Breast epithelium (tissue), 3 donors: Measurements from ENCODE around the gene MMS19.
"Not testable (repeated sequence)": the region's sequence is repeated elsewhere in the genome, so short reads cannot be mapped to it uniquely, and the experiment has no call there.

Experiments
- POLR2A ChIP-seq: fragments of 450-650 bp; IDR thresholded peaks from one replicate; pipeline ENCODE4 v1.6.1; 2016; ENCODE audit warnings: antibody characterized with exemption, mild to moderate bottlenecking, moderate library complexity
- TF ChIP-seq, protein P1 (sequence below), 3 donors: fragments of 450-650 bp; IDR thresholded peaks; one replicate each; pipeline ENCODE4 v1.5.1; 2016 to 2017; ENCODE audit warnings: antibody characterized with exemption in 3 of 3, mild to moderate bottlenecking in 3 of 3, moderate library complexity in 3 of 3

DNA sequence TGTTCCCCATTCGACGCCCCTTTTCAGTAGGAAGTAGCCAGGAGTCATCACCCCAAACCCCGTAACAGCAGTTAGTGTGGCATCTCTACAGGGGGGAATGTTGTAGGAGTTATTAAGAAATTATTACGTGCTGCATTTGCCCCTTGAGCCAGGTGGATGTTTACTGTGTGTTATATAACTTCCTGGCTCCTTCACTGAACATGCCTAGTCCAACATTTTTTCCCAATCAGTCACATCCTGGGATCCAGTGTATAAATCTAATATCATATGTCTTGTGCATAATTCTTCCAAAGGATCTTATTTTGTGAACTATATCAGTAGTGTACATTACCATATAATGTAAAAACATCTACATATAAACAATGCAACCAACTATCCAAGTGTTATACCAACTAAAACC is 18.8 kb downstream of the MMS19 start:
- not testable (repeated sequence) for TF ChIP-seq POLR2A
- TF ChIP-seq, protein P1, sequence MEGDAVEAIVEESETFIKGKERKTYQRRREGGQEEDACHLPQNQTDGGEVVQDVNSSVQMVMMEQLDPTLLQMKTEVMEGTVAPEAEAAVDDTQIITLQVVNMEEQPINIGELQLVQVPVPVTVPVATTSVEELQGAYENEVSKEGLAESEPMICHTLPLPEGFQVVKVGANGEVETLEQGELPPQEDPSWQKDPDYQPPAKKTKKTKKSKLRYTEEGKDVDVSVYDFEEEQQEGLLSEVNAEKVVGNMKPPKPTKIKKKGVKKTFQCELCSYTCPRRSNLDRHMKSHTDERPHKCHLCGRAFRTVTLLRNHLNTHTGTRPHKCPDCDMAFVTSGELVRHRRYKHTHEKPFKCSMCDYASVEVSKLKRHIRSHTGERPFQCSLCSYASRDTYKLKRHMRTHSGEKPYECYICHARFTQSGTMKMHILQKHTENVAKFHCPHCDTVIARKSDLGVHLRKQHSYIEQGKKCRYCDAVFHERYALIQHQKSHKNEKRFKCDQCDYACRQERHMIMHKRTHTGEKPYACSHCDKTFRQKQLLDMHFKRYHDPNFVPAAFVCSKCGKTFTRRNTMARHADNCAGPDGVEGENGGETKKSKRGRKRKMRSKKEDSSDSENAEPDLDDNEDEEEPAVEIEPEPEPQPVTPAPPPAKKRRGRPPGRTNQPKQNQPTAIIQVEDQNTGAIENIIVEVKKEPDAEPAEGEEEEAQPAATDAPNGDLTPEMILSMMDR (IDR thresholded peaks at IDR 0.05) = not testable (repeated sequence)
